Mesenchymal stem cell (in vitro differentiated cells and primary cell): ENCODE measurements around the gene MAN1A1.

Experiments used
- DNase-seq: peaks from one replicate; pipeline ENCODE4 v3.0.0-alpha.2; 2013
- H2AFZ ChIP-seq: one replicate; pipeline ENCODE4 v1.6.1; 2013; ENCODE audit warnings: low read depth, mild to moderate bottlenecking, control low read depth, inconsistent platforms, low read length, moderate library complexity
- H2AK5ac ChIP-seq: 2 replicates; pipeline ENCODE4 v1.6.1; 2013; ENCODE audit warnings: low read length, moderate library complexity, mild to moderate bottlenecking, inconsistent platforms; ENCODE audit not compliant: severe bottlenecking
- H2BK120ac ChIP-seq: one replicate; pipeline ENCODE4 v1.6.1; 2013; ENCODE audit warnings: low read depth, mild to moderate bottlenecking, inconsistent platforms, low read length, moderate library complexity
- H2BK12ac ChIP-seq, 2 experiments: one replicate each; pipeline ENCODE4 v1.6.1; 2013; ENCODE audit warnings: inconsistent platforms in 2 of 2, low read length in 2 of 2, mild to moderate bottlenecking in 2 of 2, moderate library complexity in 2 of 2, control low read depth in 1 of 2
- H2BK15ac ChIP-seq: one replicate; pipeline ENCODE4 v1.6.1; 2013; ENCODE audit warnings: mild to moderate bottlenecking, low read depth, inconsistent platforms; ENCODE audit not compliant: poor library complexity, severe bottlenecking
- H2BK5ac ChIP-seq: 2 replicates; pipeline ENCODE4 v1.6.1; 2013; ENCODE audit warnings: low read depth, mild to moderate bottlenecking, low read length, control low read depth, inconsistent platforms; ENCODE audit not compliant: poor library complexity, severe bottlenecking
- H3K14ac ChIP-seq, 2 experiments: one replicate each; pipeline ENCODE4 v1.6.1; 2013; ENCODE audit warnings: inconsistent platforms in 2 of 2, low read length in 2 of 2, control low read depth in 1 of 2, mild to moderate bottlenecking in 1 of 2, moderate library complexity in 1 of 2
- H3K18ac ChIP-seq, 2 experiments: one replicate each; pipeline ENCODE4 v1.6.1; 2013; ENCODE audit warnings: inconsistent platforms in 2 of 2, low read length in 2 of 2, control low read depth in 1 of 2, low read depth in 1 of 2, mild to moderate bottlenecking in 1 of 2
- H3K23ac ChIP-seq, 2 experiments: one replicate each; pipeline ENCODE4 v1.6.1; 2013; ENCODE audit warnings: inconsistent platforms in 2 of 2, low read length in 2 of 2, mild to moderate bottlenecking in 2 of 2, moderate library complexity in 2 of 2, control low read depth in 1 of 2
- H3K27ac ChIP-seq: 2 replicates; pipeline ENCODE4 v1.5.1; 2013; ENCODE audit warnings: mild to moderate bottlenecking, moderate library complexity, low read length, control low read depth, inconsistent platforms; ENCODE audit not compliant: poor library complexity, severe bottlenecking
- H3K27me3 ChIP-seq, 2 experiments: 2 replicates each; pipeline versions ENCODE4 v1.6.1 to v1.7.0; 2013; ENCODE audit warnings: low read length in 2 of 2, mild to moderate bottlenecking in 2 of 2, moderate library complexity in 2 of 2, control low read depth in 1 of 2, inconsistent platforms in 1 of 2; ENCODE audit not compliant: control insufficient read depth in 1 of 2, insufficient read depth in 1 of 2
- H3K36me3 ChIP-seq, 2 experiments: 2 replicates each; pipeline versions ENCODE4 v1.6.1 to v1.7.0; 2013; ENCODE audit warnings: low read length in 2 of 2, control low read depth in 1 of 2, inconsistent platforms in 1 of 2, low read depth in 1 of 2, mild to moderate bottlenecking in 1 of 2; ENCODE audit not compliant: insufficient read depth in 2 of 2, control insufficient read depth in 1 of 2
- H3K4ac ChIP-seq, 2 experiments: one replicate each; pipeline ENCODE4 v1.6.1; 2013; ENCODE audit warnings: inconsistent platforms in 2 of 2, low read length in 2 of 2, mild to moderate bottlenecking in 2 of 2, moderate library complexity in 2 of 2, control low read depth in 1 of 2, low read depth in 1 of 2
- H3K4me1 ChIP-seq: 2 replicates; pipeline ENCODE4 v1.6.1; 2013; ENCODE audit warnings: low read depth, low read length, control low read depth; ENCODE audit not compliant: control insufficient read depth, insufficient read depth
- H3K4me2 ChIP-seq: 2 replicates; pipeline ENCODE4 v1.6.1; 2013; ENCODE audit warnings: low read length, mild to moderate bottlenecking, inconsistent platforms; ENCODE audit not compliant: poor library complexity, severe bottlenecking
- H3K4me3 ChIP-seq, 2 experiments: 2 replicates each; pipeline versions ENCODE4 v1.5.1 to v1.7.0; 2013; ENCODE audit warnings: low read length in 2 of 2, mild to moderate bottlenecking in 2 of 2, control low read depth in 1 of 2, low read depth in 1 of 2; ENCODE audit not compliant: insufficient read depth in 1 of 2
- H3K79me1 ChIP-seq: replicated peaks from 2 replicates; pipeline ENCODE4 v1.6.1; 2013; ENCODE audit warnings: mild to moderate bottlenecking, control low read depth, low read length, inconsistent platforms; ENCODE audit not compliant: poor library complexity, severe bottlenecking
- H3K9ac ChIP-seq: 2 replicates; pipeline ENCODE4 v1.7.0; 2013; ENCODE audit warnings: mild to moderate bottlenecking, low read length, moderate library complexity
- H3K9me3 ChIP-seq: 2 replicates; pipeline ENCODE4 v1.7.0; 2013; ENCODE audit warnings: mild to moderate bottlenecking, low read length; ENCODE audit not compliant: control insufficient read depth
- H4K8ac ChIP-seq: one replicate; pipeline ENCODE4 v1.6.1; 2013; ENCODE audit warnings: inconsistent platforms, mild to moderate bottlenecking, low read length, moderate library complexity
- H4K91ac ChIP-seq: one replicate; pipeline ENCODE4 v1.6.1; 2013; ENCODE audit warnings: mild to moderate bottlenecking, low read length, inconsistent platforms
- WGBS: methylation state at CpG from one replicate; pipeline ENCODE4 v1.1.7; 2013; ENCODE audit warnings: mixed read lengths; 5-methylcytosine and 5-hydroxymethylcytosine counted together

Gene MAN1A1

DNA sequence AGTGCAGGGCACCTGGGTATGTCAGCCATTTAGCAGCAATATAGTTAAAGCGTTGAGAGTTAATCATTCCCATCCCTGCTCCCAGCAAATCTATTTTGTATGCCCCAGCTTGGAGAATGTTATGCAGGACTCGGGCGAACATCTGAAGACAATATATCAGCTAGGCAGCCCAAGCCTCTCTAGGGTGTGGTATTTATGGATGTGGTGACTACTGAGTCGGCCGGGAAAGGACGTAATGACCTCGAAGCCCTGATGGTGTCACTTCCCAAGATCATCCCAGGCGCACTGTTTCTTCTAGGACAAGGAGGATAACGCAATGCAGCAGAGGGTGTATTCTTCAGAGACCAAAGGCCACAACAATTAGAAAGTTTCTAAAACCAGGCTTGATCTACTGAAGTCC lies 207.5 kb downstream of the MAN1A1 start:
- Histone ChIP-seq H3K18ac (no peak overlapping the region), H4K91ac (no peak overlapping the region), H3K14ac (no peak overlapping the region), H3K27me3 (no peaks in the 10 kb centered on the region), H2BK12ac (no peak overlapping the region), H3K36me3 (no peaks in the 10 kb centered on the region), H2BK15ac (no peak overlapping the region), H3K4ac (peak overlapping the region in 1 of 2 experiments; percentile 15), H2AK5ac (no peak overlapping the region), H3K79me1 (no peaks in the 10 kb centered on the region), H3K9ac (no peak overlapping the region), H3K23ac (no peak overlapping the region), H3K4me2 (no peak overlapping the region), H2BK5ac (no peak overlapping the region), H2BK120ac (no peak overlapping the region), H2AFZ (no peak overlapping the region), H3K4me1 (peaks cover 6% of the 10 kb centered on the region), H3K9me3 (no peaks in the 10 kb centered on the region), H4K8ac (no peak overlapping the region), H3K27ac (no peak overlapping the region), H3K4me3 (no peak overlapping the region)
- no peak for DNase-seq
- WGBS: 69% methylated on average over 9 of the region's 9 CpGs

DNA sequence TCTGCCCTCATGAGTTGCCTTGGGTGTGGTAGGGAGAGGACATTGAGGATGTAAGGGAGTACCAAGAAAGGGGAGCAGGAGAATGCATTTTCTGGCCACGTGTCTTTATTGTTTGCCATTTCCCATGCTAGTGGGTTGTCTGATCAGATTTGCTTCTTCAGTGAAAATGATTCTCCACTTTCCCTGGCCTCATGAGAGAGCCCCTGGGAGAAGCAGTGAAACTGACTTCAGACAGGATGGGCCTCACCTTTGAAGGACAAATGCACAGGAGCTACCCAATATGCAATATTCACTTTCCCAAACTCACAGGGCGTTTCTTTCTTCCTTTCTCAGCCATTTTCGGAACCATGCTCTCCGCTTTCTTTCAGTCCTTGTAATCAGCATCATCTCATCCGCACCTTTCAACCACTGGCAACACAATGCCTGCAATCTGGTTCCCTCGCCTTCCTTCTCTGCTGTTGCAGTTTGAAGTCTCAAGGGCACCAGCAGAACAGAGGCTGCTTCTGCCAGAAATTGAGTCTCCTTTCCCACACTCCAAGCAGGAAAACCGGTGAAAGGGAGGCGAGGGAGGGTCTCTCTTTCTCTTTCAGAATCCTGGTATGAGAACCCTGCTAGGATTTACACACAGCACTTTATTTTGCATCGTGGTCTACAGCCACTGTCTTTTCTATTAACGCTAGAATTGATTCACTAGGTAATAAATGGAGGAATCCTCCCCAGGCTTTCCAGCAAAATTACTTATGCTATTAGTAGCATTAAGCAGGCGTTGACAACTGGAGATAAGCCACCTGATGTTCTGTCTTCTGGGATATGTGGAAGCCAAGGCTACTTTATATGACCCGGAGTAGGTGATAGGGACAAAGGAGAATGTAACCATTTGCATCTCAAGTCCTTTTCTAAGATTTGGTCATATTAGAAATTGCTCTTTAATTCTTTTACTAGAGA lies 209.1 kb downstream of the MAN1A1 start:
- no peak overlapping the region for H3K14ac ChIP-seq
- peak overlapping the region; percentile 3 to 81 for H2BK12ac ChIP-seq
- H2BK5ac ChIP-seq: no peak overlapping the region
- H2AK5ac ChIP-seq: no peak overlapping the region
- H4K8ac ChIP-seq: no peak overlapping the region
- no peaks in the 10 kb centered on the region for H3K36me3 ChIP-seq
- peak overlapping the region in 1 of 2 experiments; percentile 74 for H3K18ac ChIP-seq
- no peak overlapping the region for H2BK15ac ChIP-seq
- no peaks in the 10 kb centered on the region for H3K27me3 ChIP-seq
- H3K4me1 ChIP-seq: peaks cover 6% of the 10 kb centered on the region
- no peak overlapping the region for H3K4me3 ChIP-seq
- no peak for DNase-seq
- no peak overlapping the region for H3K23ac ChIP-seq
- H3K27ac ChIP-seq: no peak overlapping the region
- no peak overlapping the region for H2BK120ac ChIP-seq
- no peak overlapping the region for H3K4ac ChIP-seq
- H3K9me3 ChIP-seq: no peaks in the 10 kb centered on the region
- peak overlapping the region; percentile 74 for H4K91ac ChIP-seq
- WGBS: 88% methylated on average over 12 of the region's 12 CpGs
- H2AFZ ChIP-seq: no peak overlapping the region
- no peak overlapping the region for H3K4me2 ChIP-seq
- no peaks in the 10 kb centered on the region for H3K79me1 ChIP-seq
- H3K9ac ChIP-seq: no peak overlapping the region

- no peak overlapping the region for H4K91ac ChIP-seq
- peak overlapping the region; percentile 50 for H3K9ac ChIP-seq
- H2BK5ac ChIP-seq: no peak overlapping the region
- H3K27ac ChIP-seq: no peak overlapping the region
- peak; percentile 79 for DNase-seq
- H3K18ac ChIP-seq: peak overlapping the region in 1 of 2 experiments; percentile 11
- no peak overlapping the region for H3K23ac ChIP-seq
- H3K4me2 ChIP-seq: no peak overlapping the region
- peaks cover 4% of the 10 kb centered on the region for H3K4me1 ChIP-seq
- H3K36me3 ChIP-seq: no peaks in the 10 kb centered on the region
- H2AFZ ChIP-seq: no peak overlapping the region
- H3K9me3 ChIP-seq: no peaks in the 10 kb centered on the region
- no peak overlapping the region for H3K4ac ChIP-seq
- no peak overlapping the region for H2BK12ac ChIP-seq
- no peak overlapping the region for H2AK5ac ChIP-seq
- 83% methylated on average over 4 of the region's 7 CpGs for WGBS
- H4K8ac ChIP-seq: no peak overlapping the region
- H3K14ac ChIP-seq: no peak overlapping the region
- no peaks in the 10 kb centered on the region for H3K27me3 ChIP-seq
- H3K79me1 ChIP-seq: no peaks in the 10 kb centered on the region
- no peak overlapping the region for H3K4me3 ChIP-seq
- no peak overlapping the region for H2BK120ac ChIP-seq
- H2BK15ac ChIP-seq: no peak overlapping the region
Measured at GRCh38 chr6:119138906-119139541, 210.5 kb downstream of the MAN1A1 start.
